ENCODE measurements around the gene ADAMTS14. TPM values are rescaled to one million over a fixed set of nuclear protein-coding genes. Genes with fewer than 3 reads are reported as not detected.

ADAMTS14 gene
- polyA plus RNA-seq, 3 donors, result 0.05 TPM; not detected in 2

- H3K27ac Mint-ChIP-seq, result no peak overlapping the region
- Histone ChIP-seq H3K9ac (ENCODE audit: insufficient read depth, low read length, poor library complexity, severe bottlenecking) (no peak overlapping the region), H3K27ac (ENCODE audit: low read depth in 1 of 2, low read length in 2 of 2) (no peak overlapping the region), H3K4me2 (replicated peaks; ENCODE audit: extremely low read depth, low read length, poor library complexity, severe bottlenecking) (no peak overlapping the region), H4K20me1 (ENCODE audit: insufficient read depth, low read length) (no peaks in the 10 kb centered on the region), H3K79me2 (ENCODE audit: insufficient read depth, low read length) (no peaks in the 10 kb centered on the region), H2AFZ (ENCODE audit: insufficient read depth, low read depth, low read length, poor library complexity, severe bottlenecking) (no peak overlapping the region), H3K4me3 (replicated peaks in 1 of 3; ENCODE audit: low read depth in 2 of 3, low read length in 3 of 3) (no peak overlapping the region), H3K9me3 (replicated peaks in 1 of 2; ENCODE audit: control insufficient read depth in 1 of 2, insufficient read depth in 1 of 2, low read length in 2 of 2) (no peaks in the 10 kb centered on the region), H3K27me3 (ENCODE audit: control insufficient read depth in 2 of 2, insufficient read depth in 2 of 2, low read length in 2 of 2) (no peaks in the 10 kb centered on the region), H3K36me3 (replicated peaks in 1 of 2; ENCODE audit: control insufficient read depth in 1 of 2, insufficient read depth in 2 of 2, low read length in 2 of 2) (no peaks in the 10 kb centered on the region), H3K4me1 (ENCODE audit: control insufficient read depth in 1 of 2, insufficient read depth in 2 of 2, low read length in 2 of 2) (no peaks in the 10 kb centered on the region)
- intact Hi-C loops (cut with micrococcal nuclease), result no loop called here
- no peaks in the 10 kb centered on the region for H3K36me3 Mint-ChIP-seq
- peak overlapping the region in 1 of 2 donors; percentile 13 for H3K4me3 Mint-ChIP-seq
- 95% methylated on average over 15 of the region's 19 CpGs for whole genome bisulfite sequencing (ENCODE audit: insufficient coverage)
- H3K9me3 Mint-ChIP-seq, result no peaks in the 10 kb centered on the region
- H3K27me3 Mint-ChIP-seq (ENCODE audit: low read depth in 3 of 3), result peaks cover 0 to 1% (median 0%) of the 10 kb centered on the region in 3 donors
- no peaks in the 10 kb centered on the region for H3K4me1 Mint-ChIP-seq
- DNase-seq, result no peak
- TF ChIP-seq CTCF (IDR thresholded peaks at IDR 0.05), result no peak
Measured at GRCh38 chr10:70693619-70694335, 21.5 kb downstream of the ADAMTS14 start.

DNA sequence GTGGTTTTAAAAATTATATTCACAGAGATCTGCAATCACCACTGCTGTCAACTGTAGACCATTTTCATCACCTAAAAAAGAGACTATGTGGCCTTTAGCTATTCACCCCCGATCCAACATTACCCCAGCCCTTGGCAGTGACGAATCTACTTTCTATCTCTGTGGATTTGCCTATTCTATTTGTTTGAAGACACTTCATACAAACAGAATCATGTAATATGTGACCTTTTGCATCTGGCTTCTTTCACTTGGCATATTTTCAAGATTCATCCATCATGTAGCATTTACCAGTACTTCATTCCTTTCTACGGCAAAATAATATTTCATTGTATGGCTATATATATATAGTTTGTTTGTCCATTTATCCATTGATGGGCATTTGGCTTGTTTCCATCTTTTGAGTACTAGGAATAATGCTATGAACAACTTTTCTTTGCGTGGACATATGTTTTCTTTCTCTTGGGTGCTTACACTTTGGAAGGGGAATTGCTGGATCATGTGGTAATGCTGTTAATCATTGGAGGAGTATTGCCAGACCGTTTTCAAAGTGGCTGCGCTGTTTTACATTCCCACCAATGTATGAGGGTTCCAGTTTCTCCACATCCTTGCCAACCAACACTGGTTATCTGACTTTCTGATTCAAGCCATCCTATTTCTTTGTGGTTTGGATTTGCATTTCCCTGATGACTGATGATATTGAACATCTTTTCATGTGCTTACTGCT, 22.3 kb downstream of the ADAMTS14 start:
- intact Hi-C loops (cut with micrococcal nuclease), result no loop called here
- no peaks in the 10 kb centered on the region for H3K79me2 ChIP-seq (ENCODE audit: insufficient read depth, low read length)
- H3K4me3 ChIP-seq (replicated peaks in 1 of 3; ENCODE audit: low read depth in 2 of 3, low read length in 3 of 3), result no peak overlapping the region
- H3K4me3 Mint-ChIP-seq, result no peak overlapping the region
- no peaks in the 10 kb centered on the region for H4K20me1 ChIP-seq (ENCODE audit: insufficient read depth, low read length)
- 90% methylated on average over 2 of the region's 6 CpGs for WGBS (ENCODE audit: insufficient coverage)
- H2AFZ ChIP-seq (ENCODE audit: insufficient read depth, low read depth, low read length, poor library complexity, severe bottlenecking), result no peak overlapping the region
- H3K36me3 ChIP-seq (replicated peaks in 1 of 2; ENCODE audit: control insufficient read depth in 1 of 2, insufficient read depth in 2 of 2, low read length in 2 of 2), result no peaks in the 10 kb centered on the region
- TF ChIP-seq CTCF (IDR thresholded peaks at IDR 0.05), result no peak
- H3K4me2 ChIP-seq (replicated peaks; ENCODE audit: extremely low read depth, low read length, poor library complexity, severe bottlenecking), result no peak overlapping the region
- no peak overlapping the region for H3K27ac ChIP-seq (ENCODE audit: low read depth in 1 of 2, low read length in 2 of 2)
- no peaks in the 10 kb centered on the region for H3K27me3 ChIP-seq (ENCODE audit: control insufficient read depth in 2 of 2, insufficient read depth in 2 of 2, low read length in 2 of 2)
- DNase-seq, result no peak
- no peaks in the 10 kb centered on the region for H3K4me1 ChIP-seq (ENCODE audit: control insufficient read depth in 1 of 2, insufficient read depth in 2 of 2, low read length in 2 of 2)
- no peaks in the 10 kb centered on the region for H3K9me3 Mint-ChIP-seq
- H3K27ac Mint-ChIP-seq, result no peak overlapping the region
- H3K9me3 ChIP-seq (replicated peaks in 1 of 2; ENCODE audit: control insufficient read depth in 1 of 2, insufficient read depth in 1 of 2, low read length in 2 of 2), result no peaks in the 10 kb centered on the region
- no peaks in the 10 kb centered on the region for H3K4me1 Mint-ChIP-seq
- H3K27me3 Mint-ChIP-seq (ENCODE audit: low read depth in 3 of 3), result peaks cover 0 to 1% (median 0%) of the 10 kb centered on the region in 3 donors
- H3K36me3 Mint-ChIP-seq, result no peaks in the 10 kb centered on the region
- no peak overlapping the region for H3K9ac ChIP-seq (ENCODE audit: insufficient read depth, low read length, poor library complexity, severe bottlenecking)
